Right renal cortex interstitium (tissue), 3 donors: Measurements from ENCODE around the gene SIX6. TPM values are rescaled to one million over a fixed set of nuclear protein-coding genes. Genes with fewer than 3 reads are reported as not detected.
"Not testable (repeated sequence)": the region's sequence is repeated elsewhere in the genome, so short reads cannot be mapped to it uniquely, and the experiment has no call there.

Source experiments
- DNase-seq, 3 donors: peaks; one replicate each; pipeline ENCODE4 v3.0.0-alpha.2; 2013; ENCODE audit warnings: low read depth in 3 of 3, low spot score in 2 of 3
- polyA plus RNA-seq, 3 donors: library from polyadenylated mRNA; unstranded; fragments of 120-200 nt; gene quantifications; one replicate each; pipeline ENCODE4 v1.2.1, GENCODE V29; 2013; ENCODE audit not compliant: insufficient read length in 3 of 3

SIX6 gene
- not detected for polyA plus RNA-seq

DNA sequence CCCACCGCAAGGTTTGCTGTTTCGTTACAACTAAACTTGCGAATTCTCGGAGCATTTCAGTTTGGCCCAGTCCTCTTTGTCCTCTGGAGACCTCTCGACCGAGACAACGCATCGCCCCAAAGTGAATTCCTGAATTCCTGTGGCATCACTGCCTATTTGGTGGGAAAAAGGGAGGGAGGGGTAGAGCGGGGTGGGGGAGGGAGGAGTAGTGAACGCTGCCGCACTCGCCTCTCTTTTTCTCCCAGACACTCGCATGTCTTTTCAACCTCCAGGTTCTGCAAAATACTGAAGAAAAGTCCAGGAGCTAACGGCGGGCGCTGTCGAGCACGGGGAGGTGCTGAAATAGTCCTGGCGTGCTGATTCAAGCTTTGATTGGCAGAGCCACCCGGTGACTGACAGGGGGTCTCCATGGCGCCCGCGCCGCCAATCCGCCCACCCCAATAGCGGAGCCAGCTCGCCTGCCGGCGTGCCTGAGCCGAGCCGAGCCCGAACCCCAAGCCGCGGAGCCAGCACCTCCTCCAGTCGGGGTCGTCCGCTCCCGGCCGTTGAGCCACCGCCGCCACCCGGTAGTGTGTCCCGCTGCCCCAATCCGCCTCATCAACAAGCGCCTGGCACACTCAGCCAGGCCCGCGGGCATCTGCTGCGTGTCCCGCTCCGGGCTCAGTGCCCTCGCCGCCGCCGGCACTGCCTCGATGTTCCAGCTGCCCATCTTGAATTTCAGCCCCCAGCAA, at the start of gene SIX6:
Gene SIX6, plus strand, starts transcription at position 440 of the 731 bp plus-strand sequence. Its CDS starts 253 bp downstream, at position 693.
- DNase-seq, result no peak

DNA sequence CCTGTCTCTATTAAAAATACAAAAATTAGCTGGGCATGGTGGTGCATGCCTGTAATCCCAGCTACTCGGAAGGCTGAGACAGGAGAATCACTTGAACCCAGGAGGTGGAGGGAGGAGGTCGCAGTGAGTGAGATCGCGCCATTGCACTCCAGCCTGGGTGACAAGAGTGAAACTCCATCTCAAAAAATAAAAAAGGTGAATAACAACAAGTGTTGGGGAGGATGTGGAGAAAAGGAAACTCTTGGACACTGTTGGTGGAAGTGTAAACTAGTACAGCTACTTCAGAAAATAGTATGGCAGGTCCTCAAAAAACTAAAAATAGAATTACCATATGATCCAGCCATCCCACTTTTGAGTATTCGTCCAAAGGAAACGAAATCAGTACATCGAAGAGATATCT, 28.7 kb upstream of the SIX6 start:
- DNase-seq, result not testable (repeated sequence)

DNA sequence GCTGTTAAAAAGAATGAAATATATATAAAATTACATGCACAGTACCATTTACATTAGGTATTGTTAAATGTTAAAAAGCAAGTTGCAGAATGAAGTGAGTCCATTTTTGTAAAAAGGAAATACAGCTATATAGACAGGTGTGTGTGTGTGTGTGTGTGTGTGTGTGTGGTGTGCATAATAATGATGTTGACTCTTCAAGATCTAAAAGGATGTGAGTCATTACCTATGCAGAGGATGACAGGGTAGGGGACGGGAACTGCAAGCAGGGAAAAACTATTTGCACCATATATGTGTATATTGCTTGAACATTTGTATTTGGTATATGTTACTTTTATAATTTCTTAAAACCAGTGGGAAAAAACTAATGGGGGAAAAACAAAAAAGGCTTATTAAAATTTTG, 26.2 kb upstream of the SIX6 start:
- DNase-seq, result no peak

DNA sequence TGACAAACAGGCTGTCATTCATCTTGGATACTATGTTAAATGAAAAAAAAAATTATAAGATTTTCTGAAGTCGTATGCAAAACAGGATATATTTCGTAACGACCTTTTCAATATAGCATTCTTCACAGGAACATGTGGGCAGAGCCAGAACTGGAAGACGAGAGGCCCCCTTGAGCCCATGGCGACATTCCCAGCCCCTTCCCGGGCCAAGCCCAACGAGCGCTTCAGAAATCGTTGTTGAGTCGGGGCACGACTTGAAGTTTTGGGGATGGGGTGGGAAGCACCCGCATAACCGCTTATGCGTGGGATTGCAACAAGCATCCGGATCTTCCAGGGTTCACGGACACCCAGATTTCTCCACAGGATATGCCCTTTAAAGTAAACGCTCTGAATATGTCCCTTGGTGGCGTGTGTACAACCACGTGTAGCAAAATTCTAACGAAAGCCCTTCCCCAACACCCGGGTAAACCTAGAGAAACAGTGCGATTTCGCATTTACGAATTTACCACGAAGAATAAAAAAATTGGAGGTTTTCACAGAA, 23.8 kb upstream of the SIX6 start:
- DNase-seq, result no peak

DNA sequence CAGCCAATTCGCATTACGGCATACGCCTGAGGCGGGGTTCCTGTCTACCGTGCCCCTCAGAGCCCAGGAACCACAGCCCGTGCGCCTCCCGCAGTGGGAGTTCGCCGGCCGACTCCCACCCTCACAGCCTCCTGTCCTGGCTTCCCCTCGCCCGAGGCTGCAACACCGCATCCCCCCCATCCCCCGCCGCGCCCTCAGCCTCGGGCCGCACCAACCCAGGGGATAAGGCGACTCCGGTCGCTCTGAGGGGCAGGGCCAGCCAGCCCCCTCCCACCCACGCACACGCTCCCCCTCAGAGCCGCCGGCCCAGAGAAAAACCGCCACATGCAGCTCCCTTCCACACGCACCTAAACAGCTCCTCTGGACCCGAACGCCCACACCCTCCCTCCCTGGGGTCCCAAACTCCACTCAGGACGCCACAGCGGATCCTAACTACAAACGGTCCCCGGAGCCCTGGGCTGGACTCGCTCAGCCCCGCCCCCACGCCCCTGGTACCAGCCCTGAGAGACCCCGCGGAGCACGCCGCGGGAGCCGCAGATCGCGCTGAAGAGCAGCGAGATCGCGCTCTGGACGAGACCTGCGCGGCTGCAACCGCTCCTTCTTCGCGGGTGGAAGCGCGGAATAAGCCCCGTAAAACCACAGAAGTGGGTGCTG, 23.2 kb upstream of the SIX6 start, which contains the start of gene C14orf39:
Gene C14orf39, minus strand, starts transcription at position 466 of the 654 bp plus-strand sequence. CDS start 985 bp downstream, outside the sequence.
- peak in 1 of 3 donors; percentile 61 for DNase-seq

DNA sequence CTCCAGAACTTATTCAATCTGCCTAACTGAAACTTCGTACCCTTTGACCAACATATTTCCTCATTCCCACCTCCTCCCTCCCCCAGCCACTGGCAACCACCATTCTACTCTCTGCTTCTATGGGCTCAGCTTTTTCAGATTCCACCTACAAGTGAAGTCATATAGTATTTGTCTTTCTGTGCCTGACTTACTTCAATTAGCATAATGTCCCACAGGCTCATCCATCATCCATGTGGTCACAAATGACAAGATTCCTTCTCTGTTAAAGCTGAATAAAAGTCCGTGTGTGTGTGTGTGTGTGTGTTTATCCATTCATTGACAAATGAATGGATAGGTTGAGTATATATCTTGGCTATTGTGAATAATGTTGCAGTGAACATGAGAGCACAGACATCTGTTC, 21.7 kb upstream of the SIX6 start:
- no peak for DNase-seq

DNA sequence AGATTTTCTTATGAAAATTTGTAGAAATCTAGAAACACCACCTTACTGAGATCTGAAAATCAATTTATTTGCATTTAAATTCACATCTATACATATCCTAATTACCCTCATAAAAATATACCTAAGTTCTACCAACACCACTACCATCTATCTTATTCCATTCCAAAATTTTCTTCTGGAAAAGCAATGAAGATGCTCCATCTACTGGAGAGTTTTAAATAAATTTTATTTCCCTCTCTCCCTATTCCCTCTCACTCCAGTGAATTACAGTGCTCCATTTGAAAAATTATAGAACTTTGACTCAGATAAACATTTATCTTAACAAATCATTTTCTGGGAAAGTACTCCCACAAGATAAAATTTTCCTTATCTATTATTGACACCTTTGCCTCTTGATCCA, 20.8 kb upstream of the SIX6 start:
- DNase-seq, result no peak

DNA sequence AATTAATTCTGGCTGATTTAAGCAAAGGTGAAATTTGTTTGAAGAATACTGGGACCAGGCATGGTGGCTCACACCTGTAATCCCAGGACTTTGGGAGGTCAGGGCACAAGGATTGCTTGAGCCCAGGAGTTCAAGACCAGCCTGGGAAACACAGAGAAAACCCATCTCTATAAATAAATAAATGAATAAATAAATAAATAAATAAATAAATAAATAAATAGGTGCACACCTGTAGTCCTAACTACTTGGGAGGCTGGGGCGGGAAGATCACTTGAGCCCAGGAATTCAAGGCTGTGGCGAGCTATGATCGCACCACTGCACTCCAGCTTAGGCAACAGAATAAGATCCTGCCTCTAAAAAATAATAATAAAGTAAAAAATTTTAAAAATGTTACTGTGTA, 18.7 kb upstream of the SIX6 start:
- no peak for DNase-seq

DNA sequence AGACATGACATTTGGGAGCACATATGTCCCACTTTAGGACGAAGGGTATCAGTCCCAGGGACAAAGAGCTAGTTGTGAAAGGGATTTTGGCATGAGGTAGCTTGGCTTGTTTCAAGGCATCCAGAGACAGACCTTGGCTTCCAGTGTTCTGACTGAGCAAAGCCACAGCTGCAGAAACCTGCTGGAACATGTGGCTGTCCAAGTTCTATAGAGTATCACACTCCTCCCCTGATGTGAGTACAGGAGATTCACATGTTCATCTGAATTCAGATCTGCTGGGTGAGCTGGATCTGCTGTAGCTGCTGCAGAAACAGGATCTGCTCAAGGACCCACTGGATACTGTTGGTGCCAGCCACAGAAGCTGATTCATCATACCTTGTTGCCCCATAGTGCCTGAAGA, 13.0 kb upstream of the SIX6 start:
- no peak for DNase-seq

DNA sequence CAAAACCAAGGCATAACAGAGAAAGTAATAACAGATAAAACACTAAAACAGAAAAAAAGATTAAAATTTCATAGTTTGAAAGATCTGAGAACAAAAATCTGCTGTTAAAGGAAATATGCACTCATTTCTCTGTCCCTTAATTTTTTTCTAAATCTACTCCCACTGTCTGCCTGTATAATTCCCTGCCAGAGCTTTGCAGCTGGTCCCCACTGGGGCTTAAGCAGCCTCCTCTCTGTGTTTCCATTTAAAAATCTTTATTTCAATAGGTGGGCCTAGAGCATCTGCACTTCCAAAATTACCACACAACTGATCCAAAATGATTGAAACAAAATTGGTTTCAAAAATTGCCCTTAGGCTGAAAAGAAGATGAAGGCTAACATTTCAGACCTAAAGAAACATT, 6.4 kb upstream of the SIX6 start:
- no peak for DNase-seq

DNA sequence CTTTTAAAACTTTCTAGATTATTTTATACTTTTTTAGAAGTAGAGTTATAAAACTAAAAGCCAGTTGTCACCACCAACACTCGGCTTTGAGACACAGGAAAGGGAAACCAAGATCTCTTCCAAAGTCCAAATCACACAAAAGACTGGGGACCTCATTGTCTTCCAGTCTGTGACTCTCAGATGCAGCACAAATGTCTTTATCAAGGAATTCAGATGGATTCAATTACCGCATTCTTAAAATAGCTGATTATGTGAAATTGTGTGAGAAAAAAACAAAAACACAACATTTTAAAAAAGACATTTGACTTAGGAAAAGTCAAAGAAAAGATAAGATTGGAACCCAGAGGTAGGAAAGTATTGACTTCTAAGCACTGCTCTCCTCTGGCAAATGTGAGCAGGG, 3.5 kb upstream of the SIX6 start:
- no peak for DNase-seq

DNA sequence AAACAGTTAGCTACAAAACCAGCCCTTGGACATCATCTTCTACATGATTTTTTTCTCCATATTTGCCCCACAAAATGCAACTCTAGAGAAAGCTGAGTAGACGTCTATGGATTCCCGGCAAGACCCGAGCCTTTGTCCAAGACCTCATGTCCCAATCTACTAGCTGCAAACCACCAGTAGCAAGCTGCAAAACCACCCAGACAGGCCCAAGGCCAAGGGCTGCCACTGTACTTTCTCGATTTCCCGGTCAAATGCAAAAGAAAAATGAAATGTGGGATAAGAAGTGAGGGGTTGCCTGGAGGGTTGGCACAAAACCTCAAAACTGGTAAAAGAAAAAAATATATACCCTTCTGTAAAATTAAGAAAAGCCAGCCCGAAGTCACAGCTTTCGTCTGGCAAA, 2.9 kb upstream of the SIX6 start:
- no peak for DNase-seq

DNA sequence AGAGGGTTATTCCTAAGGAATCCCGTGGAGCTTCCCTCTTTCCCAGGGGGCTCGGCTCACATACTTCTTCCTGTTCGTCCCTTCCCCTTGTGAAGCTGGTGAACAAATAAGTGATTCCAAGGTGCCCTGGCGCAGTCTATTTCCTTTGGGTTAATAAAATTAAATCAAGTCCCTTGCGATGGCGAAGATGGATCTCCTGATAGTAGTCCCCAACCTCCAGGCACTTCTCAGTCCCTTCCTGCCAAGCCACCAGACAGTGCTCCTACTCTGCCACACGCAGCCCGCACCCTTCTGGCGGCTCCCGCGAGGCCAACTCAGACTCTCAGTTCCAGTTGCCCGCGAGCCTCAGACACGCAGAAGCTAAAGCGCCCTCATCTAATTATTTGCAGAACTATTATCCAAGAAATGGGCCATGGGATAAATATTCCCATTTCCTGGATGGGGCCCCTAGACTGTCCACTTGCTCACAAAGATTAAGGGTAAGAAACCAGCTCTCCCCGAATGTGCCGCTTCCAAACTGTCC, 2.4 kb upstream of the SIX6 start:
- DNase-seq, result no peak

DNA sequence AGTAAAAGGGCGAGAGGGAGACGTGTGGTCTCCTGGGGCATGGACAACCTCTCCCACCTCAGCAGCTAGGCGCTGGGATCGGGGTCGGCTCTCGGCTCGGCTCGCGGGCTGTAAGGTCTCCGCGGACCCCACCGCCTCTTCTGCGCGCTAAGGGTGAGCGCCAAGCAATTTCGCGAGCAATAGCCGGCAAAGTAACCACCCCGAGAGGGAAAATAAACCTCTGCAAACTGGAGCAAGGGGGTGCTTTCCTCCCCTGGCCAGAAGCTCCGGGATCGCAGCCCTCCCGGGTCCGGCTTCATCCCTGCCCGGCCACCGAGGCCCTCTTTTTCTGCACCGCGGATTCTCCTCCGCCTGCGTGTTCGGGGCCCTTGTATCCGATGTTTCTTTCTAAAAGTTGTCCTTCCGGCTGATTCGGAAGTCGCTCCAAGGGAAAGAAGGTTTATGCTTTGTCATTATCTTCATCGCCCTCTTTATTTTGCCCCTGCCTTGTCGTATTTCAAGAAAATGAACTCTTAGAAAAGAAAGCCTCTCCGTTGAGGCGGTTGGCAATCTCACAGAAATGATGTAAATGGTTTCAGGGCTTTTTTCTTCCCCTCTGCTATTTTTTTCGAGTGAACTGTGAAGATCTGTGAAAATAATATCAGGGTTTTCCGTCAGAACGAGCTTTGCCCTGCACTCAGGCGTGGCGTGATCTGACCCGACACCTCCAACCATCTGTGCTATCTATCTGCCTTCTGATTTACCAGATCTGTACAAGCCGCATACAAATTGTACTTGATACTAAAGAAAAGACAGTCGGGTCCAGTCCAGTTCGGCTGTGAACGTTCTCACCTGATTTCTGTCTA, 1.7 kb upstream of the SIX6 start:
- no peak for DNase-seq

DNA sequence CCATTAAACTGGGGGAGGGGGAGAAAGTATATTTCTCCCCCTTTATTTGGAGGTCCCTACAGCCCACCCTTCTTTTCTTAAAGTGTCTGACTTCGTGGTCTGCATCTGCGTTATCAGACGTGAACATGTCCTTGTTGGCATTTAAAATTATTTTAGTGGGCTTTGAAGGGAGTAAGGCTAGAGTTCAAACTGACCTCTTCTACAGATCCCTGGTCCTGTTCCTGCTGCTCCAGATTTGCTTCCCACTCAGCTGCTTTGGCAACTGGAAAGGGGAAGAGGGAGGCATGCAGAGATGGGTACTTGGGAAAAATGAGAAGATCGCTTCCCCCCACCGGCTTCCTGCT, 611 bp upstream of the SIX6 start:
- no peak for DNase-seq

DNA sequence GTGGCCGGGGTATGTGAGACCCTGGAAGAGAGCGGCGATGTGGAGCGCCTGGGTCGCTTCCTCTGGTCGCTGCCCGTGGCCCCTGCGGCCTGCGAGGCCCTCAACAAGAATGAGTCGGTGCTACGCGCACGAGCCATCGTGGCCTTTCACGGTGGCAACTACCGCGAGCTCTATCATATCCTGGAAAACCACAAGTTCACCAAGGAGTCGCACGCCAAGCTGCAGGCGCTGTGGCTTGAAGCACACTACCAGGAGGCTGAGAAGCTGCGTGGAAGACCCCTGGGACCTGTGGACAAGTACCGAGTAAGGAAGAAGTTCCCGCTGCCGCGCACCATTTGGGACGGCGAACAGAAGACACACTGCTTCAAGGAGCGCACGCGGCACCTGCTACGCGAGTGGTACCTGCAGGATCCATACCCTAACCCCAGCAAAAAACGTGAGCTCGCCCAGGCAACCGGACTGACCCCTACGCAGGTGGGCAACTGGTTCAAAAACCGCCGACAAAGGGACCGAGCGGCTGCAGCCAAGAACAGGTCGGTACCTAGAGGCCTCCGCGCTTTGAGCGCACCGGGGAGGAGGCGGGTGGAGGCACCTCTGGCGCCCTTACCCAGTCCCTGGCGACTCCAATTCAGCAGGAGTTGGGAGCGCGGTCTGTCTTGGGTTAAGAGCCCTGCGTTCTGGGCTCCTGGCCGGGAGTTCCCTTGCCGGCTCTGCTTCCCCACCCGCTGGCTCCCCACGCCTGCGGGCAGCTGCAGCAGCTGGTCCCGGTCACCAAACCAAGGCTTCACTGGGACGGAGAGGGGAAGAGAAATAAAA, 700 bp downstream of the SIX6 start:
- DNase-seq, result no peak

DNA sequence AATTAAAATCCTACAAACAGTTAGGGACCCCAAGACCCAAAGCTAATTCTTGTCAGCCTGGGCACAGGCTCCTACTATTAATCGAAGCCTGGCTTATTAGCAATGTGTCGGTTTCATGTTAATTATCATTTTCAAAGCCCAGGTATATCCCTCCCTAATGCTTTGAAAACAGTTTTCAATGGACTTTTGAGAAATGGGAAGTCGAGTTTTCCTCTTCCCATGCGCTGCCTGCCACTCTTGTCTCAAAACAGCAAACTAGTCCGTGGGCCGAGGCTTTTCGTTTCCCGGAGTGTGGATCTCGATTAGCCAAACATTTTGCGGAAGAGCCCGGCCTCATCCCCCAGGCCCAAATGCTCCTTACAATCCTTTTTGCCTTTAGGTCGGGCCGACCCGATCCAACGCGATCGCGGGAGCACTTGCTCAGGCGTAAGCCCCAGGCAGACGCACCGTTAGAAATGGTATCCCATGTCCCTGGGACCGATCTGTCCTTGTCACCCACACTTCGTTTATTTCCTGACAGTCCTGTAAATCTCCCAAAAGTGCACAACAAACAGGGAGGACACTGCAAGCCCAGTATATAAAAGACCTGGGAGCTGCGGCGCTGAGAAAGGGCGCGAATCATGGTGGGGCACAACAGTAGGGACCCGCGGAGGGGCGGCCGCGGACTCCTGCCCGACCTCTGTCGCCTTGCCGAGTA, 1.5 kb downstream of the SIX6 start:
- no peak for DNase-seq

DNA sequence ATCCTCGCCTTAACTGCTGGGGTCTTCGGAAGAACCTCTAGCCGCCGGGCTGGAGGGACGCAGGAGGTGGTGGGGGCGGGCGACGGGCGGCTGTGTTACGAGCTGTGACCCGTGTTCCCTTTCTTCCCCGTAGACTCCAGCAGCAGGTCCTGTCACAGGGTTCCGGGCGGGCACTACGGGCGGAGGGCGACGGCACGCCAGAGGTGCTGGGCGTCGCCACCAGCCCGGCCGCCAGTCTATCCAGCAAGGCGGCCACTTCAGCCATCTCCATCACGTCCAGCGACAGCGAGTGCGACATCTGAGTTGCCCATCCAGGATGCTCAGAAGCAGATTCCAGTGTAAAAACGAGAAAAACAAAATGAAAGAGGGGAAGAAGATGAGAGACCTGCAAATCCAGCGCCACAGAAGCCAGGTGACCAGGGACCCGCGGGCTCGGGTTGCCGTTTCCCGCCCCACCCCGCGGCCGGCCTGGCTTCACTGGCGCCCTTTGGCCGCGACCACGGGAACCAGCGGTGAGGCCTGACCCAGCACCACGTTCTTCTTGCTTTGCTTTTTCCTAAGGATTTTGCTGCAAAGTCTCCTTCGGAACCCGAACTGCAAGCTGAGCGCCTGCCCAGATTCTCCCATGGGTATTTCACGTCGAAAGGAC, 2.1 kb downstream of the SIX6 start:
- DNase-seq, result no peak

DNA sequence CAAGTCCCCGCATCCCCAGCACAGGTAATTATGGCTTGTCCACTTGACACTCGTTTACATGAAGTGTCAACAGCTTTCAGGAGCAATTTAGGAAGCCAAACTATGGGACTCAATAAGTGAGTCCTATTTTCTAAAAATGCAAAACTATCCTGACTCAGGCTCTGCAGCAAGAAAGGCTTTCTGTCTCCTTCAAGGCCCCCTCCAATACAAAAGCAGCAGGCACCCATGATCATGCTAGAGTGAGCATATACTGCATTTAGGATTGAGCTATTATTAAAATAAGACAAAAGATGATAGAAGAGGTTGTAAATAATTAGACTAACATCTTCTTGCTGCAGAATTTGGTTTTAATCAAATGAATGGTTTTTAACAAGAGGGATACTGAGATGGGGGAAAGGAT, 3.2 kb downstream of the SIX6 start:
- no peak for DNase-seq
